Upper lobe of right lung (tissue), 1 donor: ENCODE data around the gene P3H3. TPM values are rescaled to one million over a fixed set of nuclear protein-coding genes. Genes with fewer than 3 reads are reported as not detected.

ENCODE experiments used
- ATAC-seq: fragments of 200-7000 bp; cut with Tn5 transposase; one replicate; pipeline ENCODE4 v1.9.1; 2020; ENCODE audit warnings: mild to moderate bottlenecking, moderate library complexity
- DNase-seq: peaks from one replicate; pipeline ENCODE4 v3.0.0-alpha.2; 2020
- H3K27ac ChIP-seq: fragments of 200-600 bp; one replicate; pipeline ENCODE4 v1.8.0; 2022
- H3K27me3 ChIP-seq: fragments of 200-600 bp; one replicate; pipeline ENCODE4 v1.8.0; 2022; ENCODE audit warnings: mild to moderate bottlenecking
- H3K36me3 ChIP-seq: fragments of 200-600 bp; one replicate; pipeline ENCODE4 v1.8.0; 2022
- H3K4me1 ChIP-seq: fragments of 200-600 bp; one replicate; pipeline ENCODE4 v1.8.0; 2022
- H3K4me3 ChIP-seq: fragments of 200-600 bp; one replicate; pipeline ENCODE4 v1.8.0; 2022; ENCODE audit warnings: mild to moderate bottlenecking
- H3K9me3 ChIP-seq: fragments of 200-600 bp; one replicate; pipeline ENCODE4 v1.8.0; 2022
- CTCF ChIP-seq: fragments of 200-600 bp; IDR thresholded peaks from one replicate; pipeline ENCODE4 v1.8.0; 2022; ENCODE audit warnings: antibody characterized with exemption
- intact Hi-C: fragments of 100-400 bp; cut with DNase I; formaldehyde crosslinking; loops from one replicate; pipeline ENCODE4 v1.11.0; 2022
- total RNA-seq: library from RNA; stranded (reverse); fragmentation: NEBNext Ultra II Directional; extraction: Animal tissue kit (Norgen Biotek cat#: 25700); gene quantifications from one replicate; pipeline ENCODE4 v1.2.1, GENCODE V29; 2021
- donor health status: DM: no; HTN: yes; CAD: no; lungs with severe emphysema.

P3H3 gene
- total RNA-seq, 1 donor from 2014 or later = 9.7 TPM

GRCh38 chr12:6782119-6782518 lies 46.1 kb upstream of the P3H3 start:
- no peak overlapping the region for H3K27ac ChIP-seq
- no peaks in the 10 kb centered on the region for H3K36me3 ChIP-seq
- peaks cover 15% of the 10 kb centered on the region for H3K4me1 ChIP-seq
- H3K27me3 ChIP-seq = no peaks in the 10 kb centered on the region
- intact Hi-C loops = no loop called here
- ATAC-seq = no peak
- no peak overlapping the region for H3K4me3 ChIP-seq
- no peaks in the 10 kb centered on the region for H3K9me3 ChIP-seq
- DNase-seq = no peak
- TF ChIP-seq CTCF = no peak

- TF ChIP-seq CTCF = no peak
- intact Hi-C loops = no loop called here
- H3K9me3 ChIP-seq = no peaks in the 10 kb centered on the region
- no peaks in the 10 kb centered on the region for H3K27me3 ChIP-seq
- no peak overlapping the region for H3K27ac ChIP-seq
- no peak for ATAC-seq
- peaks cover 20% of the 10 kb centered on the region for H3K4me1 ChIP-seq
- no peak overlapping the region for H3K4me3 ChIP-seq
- no peak for DNase-seq
- no peaks in the 10 kb centered on the region for H3K36me3 ChIP-seq
These were observed 45.2 kb upstream of the P3H3 start for GRCh38 chr12:6782850-6783566.

- no peaks in the 10 kb centered on the region for H3K36me3 ChIP-seq
- H3K27me3 ChIP-seq = no peaks in the 10 kb centered on the region
- H3K4me1 ChIP-seq = peaks cover 18% of the 10 kb centered on the region
- H3K9me3 ChIP-seq = no peaks in the 10 kb centered on the region
- H3K27ac ChIP-seq = no peak overlapping the region
- TF ChIP-seq CTCF = no peak
- no peak for DNase-seq
- no peak overlapping the region for H3K4me3 ChIP-seq
- intact Hi-C loops = no loop called here
- ATAC-seq = no peak
These were observed 44.4 kb upstream of the P3H3 start for GRCh38 chr12:6783828-6784227.

GRCh38 chr12:6784296-6784695 lies 43.9 kb upstream of the P3H3 start:
- ATAC-seq (no peak), DNase-seq (no peak)
- Histone ChIP-seq H3K27me3 (no peaks in the 10 kb centered on the region), H3K27ac (no peak overlapping the region), H3K4me1 (peaks cover 18% of the 10 kb centered on the region), H3K36me3 (no peaks in the 10 kb centered on the region), H3K4me3 (no peak overlapping the region), H3K9me3 (no peaks in the 10 kb centered on the region)
- intact Hi-C loops = no loop called here
- TF ChIP-seq CTCF = no peak

GRCh38 chr12:6784761-6785160 lies 43.4 kb upstream of the P3H3 start:
- Histone ChIP-seq H3K27ac (no peak overlapping the region), H3K9me3 (no peaks in the 10 kb centered on the region), H3K4me3 (no peak overlapping the region), H3K36me3 (no peaks in the 10 kb centered on the region), H3K27me3 (no peaks in the 10 kb centered on the region), H3K4me1 (peaks cover 17% of the 10 kb centered on the region)
- ATAC-seq = no peak
- no peak for TF ChIP-seq CTCF
- no peak for DNase-seq
- intact Hi-C loops = no loop called here
